Effector memory CD4-positive, alpha-beta T cell (primary cell): ENCODE data around the gene EFCAB8.

Source experiments
- DNase-seq, 3 donors: peaks; one replicate each; pipeline ENCODE4 v3.0.0-alpha.2; 2020
- H3K27ac ChIP-seq: 2 replicates; pipeline ENCODE4 v1.7.0; 2013; ENCODE audit warnings: mild to moderate bottlenecking, low read length, moderate library complexity; ENCODE audit not compliant: insufficient read depth, poor library complexity, severe bottlenecking
- H3K27me3 ChIP-seq: replicated peaks from 2 replicates; pipeline ENCODE4 v1.7.0; 2013; ENCODE audit warnings: mild to moderate bottlenecking, low read length; ENCODE audit not compliant: insufficient read depth, control insufficient read depth, poor library complexity, severe bottlenecking
- H3K36me3 ChIP-seq: 2 replicates; pipeline ENCODE4 v1.7.0; 2013; ENCODE audit warnings: mild to moderate bottlenecking, low read length, moderate library complexity; ENCODE audit not compliant: control insufficient read depth, insufficient read depth
- H3K4me1 ChIP-seq: 2 replicates; pipeline ENCODE4 v1.7.0; 2013; ENCODE audit warnings: low read length, mild to moderate bottlenecking; ENCODE audit not compliant: control insufficient read depth, insufficient read depth, poor library complexity, severe bottlenecking
- H3K4me3 ChIP-seq: 2 replicates; pipeline ENCODE4 v1.7.0; 2013; ENCODE audit warnings: low read length, low read depth, mild to moderate bottlenecking; ENCODE audit not compliant: insufficient read depth, poor library complexity, severe bottlenecking
- H3K9me3 ChIP-seq: 2 replicates; pipeline ENCODE4 v1.7.0; 2013; ENCODE audit warnings: mild to moderate bottlenecking, low read length, moderate library complexity; ENCODE audit not compliant: control insufficient read depth

EFCAB8 gene

DNA sequence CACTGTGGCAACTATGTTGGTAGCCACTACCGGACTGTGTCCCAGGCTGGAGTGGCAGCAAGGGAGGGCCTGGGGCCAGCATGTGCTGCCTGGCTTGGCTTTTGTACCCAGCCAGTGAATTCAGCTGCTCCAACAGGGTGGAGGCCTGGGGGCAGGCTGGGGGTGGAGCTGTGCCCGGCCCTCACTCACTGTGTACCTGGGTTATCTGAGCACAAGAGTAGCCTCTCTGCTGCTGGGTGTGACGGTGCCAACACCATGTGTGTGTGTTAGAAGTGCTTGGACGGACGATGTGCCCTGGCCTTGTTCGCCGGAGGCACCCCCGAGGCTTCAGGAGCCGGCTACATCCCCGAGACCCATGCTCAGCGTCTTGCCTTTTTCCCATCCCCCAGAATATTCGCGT is 49.2 kb downstream of the EFCAB8 start:
- H3K27ac ChIP-seq, result no peak overlapping the region
- no peaks in the 10 kb centered on the region for H3K27me3 ChIP-seq
- peaks cover 5% of the 10 kb centered on the region for H3K4me1 ChIP-seq
- no peak for DNase-seq
- no peaks in the 10 kb centered on the region for H3K9me3 ChIP-seq
- no peak overlapping the region for H3K4me3 ChIP-seq
- H3K36me3 ChIP-seq, result no peaks in the 10 kb centered on the region

DNA sequence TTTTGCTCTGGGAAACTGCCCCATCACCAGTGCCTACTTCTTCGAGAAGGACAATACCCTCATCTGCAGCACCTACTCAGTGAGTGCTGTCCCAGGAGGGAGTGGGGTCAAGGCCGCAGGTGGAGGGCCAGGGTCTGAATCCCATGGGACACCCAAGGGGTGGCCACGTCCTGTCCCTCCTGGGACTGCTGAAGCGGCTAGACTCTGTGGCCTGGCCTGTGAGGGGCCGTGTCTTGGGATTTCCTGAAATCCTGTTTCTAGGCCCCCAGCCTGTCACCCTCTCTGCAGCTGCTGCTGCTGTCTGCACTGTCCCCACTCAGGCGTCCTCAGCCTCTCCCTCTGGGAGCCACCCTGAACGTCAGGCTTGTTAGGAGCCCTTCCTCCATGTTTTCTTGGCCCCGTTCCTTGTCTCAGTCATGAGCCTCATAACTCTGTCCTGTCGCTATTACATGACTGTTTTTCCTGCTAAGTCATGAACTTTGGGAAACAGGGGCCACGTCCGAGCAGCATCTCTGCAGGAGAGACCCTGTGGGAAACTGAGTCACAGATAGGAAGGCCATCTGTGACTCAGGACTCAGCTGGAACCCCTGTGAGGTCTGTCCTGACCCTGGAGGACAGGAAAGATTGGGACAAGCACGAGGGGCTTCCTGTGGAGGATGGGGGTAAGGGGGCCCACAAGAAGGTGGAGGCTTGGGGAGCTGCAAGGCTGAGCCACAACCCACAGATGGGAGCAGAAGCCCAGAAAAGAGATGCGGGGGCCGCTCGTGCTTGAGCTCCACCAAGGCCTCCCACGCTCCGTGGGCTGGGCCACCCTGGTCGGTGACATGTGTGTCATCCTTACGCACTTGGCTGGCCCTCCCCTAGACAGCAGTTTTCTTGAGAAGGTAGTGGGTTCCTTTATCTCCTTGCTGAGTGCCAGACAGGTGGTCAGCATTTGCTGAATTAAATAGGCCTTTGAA is 49.9 kb downstream of the EFCAB8 start:
- no peak overlapping the region for H3K27ac ChIP-seq
- H3K9me3 ChIP-seq, result no peaks in the 10 kb centered on the region
- no peak for DNase-seq
- H3K36me3 ChIP-seq, result no peaks in the 10 kb centered on the region
- H3K4me1 ChIP-seq, result peaks cover 5% of the 10 kb centered on the region
- H3K4me3 ChIP-seq, result no peak overlapping the region
- H3K27me3 ChIP-seq, result no peaks in the 10 kb centered on the region

DNA sequence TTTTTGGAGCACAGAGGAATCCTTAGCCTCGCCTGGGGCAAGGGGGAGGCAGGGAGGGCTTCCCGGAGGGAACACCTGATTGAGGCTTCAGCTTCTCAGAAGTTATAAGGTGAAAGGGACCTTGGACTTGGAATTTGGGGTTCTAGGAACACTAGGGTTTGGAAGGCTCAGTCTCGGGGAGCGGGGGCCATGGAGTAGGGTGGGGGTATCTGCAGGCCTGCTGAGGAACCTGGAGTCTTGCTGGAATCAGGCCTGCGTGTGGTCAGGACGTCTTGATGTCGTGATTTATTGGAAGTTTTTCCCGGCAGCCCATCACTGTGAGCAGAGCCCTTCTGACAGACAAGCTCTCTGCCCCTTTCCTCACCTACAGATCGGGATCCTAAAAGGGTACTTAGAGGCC is 50.7 kb downstream of the EFCAB8 start:
- H3K27me3 ChIP-seq, result no peaks in the 10 kb centered on the region
- no peak overlapping the region for H3K27ac ChIP-seq
- peaks cover 5% of the 10 kb centered on the region for H3K4me1 ChIP-seq
- no peaks in the 10 kb centered on the region for H3K9me3 ChIP-seq
- no peak for DNase-seq
- H3K36me3 ChIP-seq, result no peaks in the 10 kb centered on the region
- no peak overlapping the region for H3K4me3 ChIP-seq

DNA sequence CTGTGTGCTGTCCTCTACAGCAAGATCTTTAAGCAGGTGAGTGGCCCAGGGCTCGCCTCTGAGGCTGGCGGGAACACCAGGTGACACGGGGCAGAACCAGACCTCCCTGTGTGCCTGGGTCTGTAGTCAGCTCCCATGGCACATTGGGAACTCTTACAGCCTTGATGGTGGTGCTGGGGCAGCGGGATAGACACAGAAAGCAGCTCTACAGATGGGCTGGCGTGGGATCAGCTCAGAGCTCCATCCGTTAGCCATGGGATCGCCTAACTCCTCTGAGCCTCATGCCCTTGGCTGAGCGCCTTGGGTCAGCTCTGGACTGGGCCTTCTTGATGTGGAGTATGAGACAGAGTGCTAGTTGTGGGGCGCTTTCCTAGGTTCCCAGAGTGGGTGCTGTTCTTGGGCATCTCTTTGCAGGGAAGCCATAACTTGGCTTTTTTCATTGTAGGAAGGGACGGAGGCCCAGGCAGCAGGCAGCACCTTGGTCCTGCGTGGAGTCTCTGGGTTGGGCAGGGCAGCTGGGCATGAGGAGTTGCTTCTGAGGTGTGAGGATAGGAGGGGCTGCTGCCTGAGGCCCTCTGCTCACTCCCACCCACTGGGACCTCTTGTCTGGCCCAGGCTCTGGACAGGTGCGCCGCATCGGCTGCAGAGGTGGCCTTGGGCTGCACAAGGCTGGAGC is 51.3 kb downstream of the EFCAB8 start:
- DNase-seq, result no peak
- Histone ChIP-seq H3K4me3 (no peak overlapping the region), H3K36me3 (no peaks in the 10 kb centered on the region), H3K27me3 (no peaks in the 10 kb centered on the region), H3K27ac (no peak overlapping the region), H3K9me3 (no peaks in the 10 kb centered on the region), H3K4me1 (peaks cover 5% of the 10 kb centered on the region)

DNA sequence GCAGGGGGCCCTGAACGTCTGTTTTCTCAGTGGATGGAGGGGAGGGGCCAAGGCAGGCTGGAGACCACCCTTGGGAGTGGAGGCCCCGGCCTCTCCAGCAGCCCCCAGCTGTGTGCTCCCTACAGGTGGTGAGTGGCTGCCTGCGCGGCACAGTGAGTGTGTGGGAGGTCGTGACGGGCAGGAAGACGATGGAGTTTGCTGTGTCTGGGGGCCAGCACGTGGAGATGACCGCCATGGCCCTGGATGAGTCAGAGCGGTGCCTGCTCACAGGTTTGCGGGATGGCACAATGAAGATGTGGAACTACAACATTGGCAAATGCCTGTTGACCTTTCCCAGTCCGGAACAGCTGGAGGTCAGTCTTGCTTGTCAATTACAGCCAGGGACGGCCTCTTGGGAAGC is 52.6 kb downstream of the EFCAB8 start:
- no peak overlapping the region for H3K27ac ChIP-seq
- no peaks in the 10 kb centered on the region for H3K36me3 ChIP-seq
- H3K4me3 ChIP-seq, result no peak overlapping the region
- no peak for DNase-seq
- peaks cover 6% of the 10 kb centered on the region for H3K9me3 ChIP-seq
- H3K27me3 ChIP-seq, result no peaks in the 10 kb centered on the region
- peaks cover under 1% of the 10 kb centered on the region for H3K4me1 ChIP-seq

DNA sequence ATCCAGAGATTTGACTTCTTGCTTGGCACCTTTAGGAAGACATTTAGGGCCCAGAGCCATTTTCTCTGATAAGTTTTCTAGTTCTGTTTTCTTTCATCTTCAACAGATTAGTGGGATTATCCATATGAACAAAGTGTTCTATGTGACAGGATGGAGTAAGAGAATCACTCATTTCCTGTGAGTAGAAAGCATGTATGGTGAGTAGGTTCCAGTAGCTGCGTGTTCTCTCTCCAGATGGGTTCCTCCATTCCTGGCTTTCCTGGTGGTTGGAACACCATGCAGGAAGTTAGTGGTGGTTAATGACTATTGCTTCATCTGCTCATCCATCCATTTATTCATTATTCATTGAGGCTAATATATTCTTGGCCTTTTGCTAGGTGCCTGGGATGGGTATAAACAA is 54.0 kb downstream of the EFCAB8 start:
- H3K27me3 ChIP-seq, result no peaks in the 10 kb centered on the region

DNA sequence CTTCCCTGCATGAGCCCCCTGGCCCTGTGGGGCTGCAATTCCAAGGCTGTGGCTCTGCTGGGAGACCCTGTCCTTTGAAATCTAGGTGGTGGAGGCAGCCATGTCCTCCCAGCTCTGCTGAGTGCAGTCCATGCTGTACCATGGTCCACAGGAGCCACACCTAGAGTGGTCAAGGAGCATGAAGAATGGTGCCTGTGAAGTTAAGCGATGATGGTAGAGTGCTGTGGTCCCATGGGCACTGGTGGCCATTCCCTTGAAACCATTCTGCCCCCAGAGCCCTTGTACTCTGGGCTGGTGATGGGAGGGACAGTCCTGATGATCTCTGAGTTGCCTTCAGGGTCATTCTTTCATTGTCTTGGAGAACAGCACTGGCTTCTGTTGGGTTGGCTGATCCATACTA is 55.3 kb downstream of the EFCAB8 start:
- Histone ChIP-seq H3K27ac (no peak overlapping the region), H3K4me3 (no peak overlapping the region), H3K9me3 (peaks cover 6% of the 10 kb centered on the region), H3K4me1 (no peaks in the 10 kb centered on the region), H3K36me3 (no peaks in the 10 kb centered on the region), H3K27me3 (no peaks in the 10 kb centered on the region)
- no peak for DNase-seq

More for the DNA sequence above, 54.0 kb downstream of the EFCAB8 start:
- Histone ChIP-seq H3K9me3 (peaks cover 6% of the 10 kb centered on the region), H3K4me3 (no peak overlapping the region), H3K36me3 (no peaks in the 10 kb centered on the region), H3K27ac (no peak overlapping the region), H3K4me1 (no peaks in the 10 kb centered on the region)
- no peak for DNase-seq

DNA sequence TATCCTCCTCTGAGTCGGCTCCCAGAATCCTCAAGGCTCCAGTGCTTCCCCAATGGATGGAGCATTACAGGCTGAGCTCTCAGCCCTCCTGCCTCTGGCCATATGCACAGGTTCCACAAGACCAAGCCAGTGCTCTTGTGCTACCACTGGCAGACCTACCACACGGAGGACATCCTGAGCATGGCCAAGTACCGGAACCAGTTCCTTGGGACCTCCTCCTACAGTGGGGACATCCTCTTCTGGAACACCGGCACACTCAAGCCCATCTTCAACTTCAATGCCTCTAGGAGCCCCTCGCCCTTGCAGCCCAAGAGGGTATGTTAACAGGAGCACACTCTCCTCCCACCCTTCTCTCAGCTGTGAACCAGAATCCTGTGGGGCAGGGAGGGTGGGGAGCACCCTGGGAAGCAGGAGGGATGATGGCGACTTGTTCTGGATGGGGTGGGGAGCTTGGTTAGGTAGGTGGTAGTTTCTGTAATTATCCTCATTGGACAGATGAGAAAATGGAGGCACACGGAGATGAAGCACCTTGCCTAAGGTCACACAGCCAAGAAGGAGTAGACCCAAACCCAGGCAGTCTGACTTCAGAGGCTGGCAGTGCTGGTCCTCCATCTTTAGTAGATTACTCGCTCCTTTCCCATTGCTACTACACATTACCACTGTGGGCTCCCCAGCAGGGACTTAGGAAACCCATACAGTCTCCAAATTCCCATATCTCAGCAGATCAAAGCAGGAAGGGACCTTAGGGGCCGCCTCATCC is 58.6 kb downstream of the EFCAB8 start:
- H3K27ac ChIP-seq, result no peak overlapping the region
- no peak overlapping the region for H3K4me3 ChIP-seq
- H3K9me3 ChIP-seq, result peaks cover 6% of the 10 kb centered on the region
- no peaks in the 10 kb centered on the region for H3K27me3 ChIP-seq
- no peaks in the 10 kb centered on the region for H3K36me3 ChIP-seq
- no peak for DNase-seq
- H3K4me1 ChIP-seq, result no peaks in the 10 kb centered on the region

DNA sequence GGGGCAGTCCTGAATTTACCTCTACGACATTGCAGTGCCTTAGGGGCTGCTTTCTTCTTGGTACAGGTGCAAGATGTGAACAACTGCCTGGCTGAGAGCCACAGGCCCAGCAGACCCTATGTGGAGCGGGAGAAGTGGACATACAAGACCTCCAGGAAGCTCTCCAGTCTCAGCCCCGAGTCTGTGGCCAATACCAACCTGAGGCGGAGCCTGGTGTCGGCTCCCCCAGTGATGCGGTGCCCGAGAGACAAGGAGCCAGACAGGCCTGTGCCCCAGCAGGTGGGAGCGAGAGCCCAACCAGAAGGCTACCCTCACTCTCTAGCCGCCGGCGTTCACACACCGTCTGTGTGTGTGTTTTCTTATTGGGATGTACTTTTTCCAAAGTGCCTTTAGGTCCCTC is 59.6 kb downstream of the EFCAB8 start:
- peaks cover 6% of the 10 kb centered on the region for H3K9me3 ChIP-seq
- H3K27me3 ChIP-seq, result no peaks in the 10 kb centered on the region
- H3K4me1 ChIP-seq, result no peaks in the 10 kb centered on the region
- no peak overlapping the region for H3K4me3 ChIP-seq
- no peaks in the 10 kb centered on the region for H3K36me3 ChIP-seq
- no peak for DNase-seq
- H3K27ac ChIP-seq, result no peak overlapping the region
